ENCODE measurements around the gene ITPRID1. TPM values are rescaled to one million over a fixed set of nuclear protein-coding genes. Genes with fewer than 3 reads are reported as not detected.
"Not testable (repeated sequence)": the region's sequence is repeated elsewhere in the genome, so short reads cannot be mapped to it uniquely, and the experiment has no call there.

ITPRID1 gene
- total RNA-seq (not detected), polyA plus RNA-seq (ENCODE audit: insufficient read depth, low read depth, low replicate concordance) (not detected)
- long read RNA-seq, donor 1 = 0 reads
- long read RNA-seq, donor 2 = 0 reads
- long read RNA-seq, donor 3 = 0 reads
- long read RNA-seq, donor 4 = 0 reads
- long read RNA-seq, donor 5 = 0 reads
- long read RNA-seq, donor 6 = 0 reads
- long read RNA-seq, donor 7 = 0 reads
- long read RNA-seq, donor 8 = 0 reads
- long read RNA-seq, donor 9 = 0 reads
- long read RNA-seq, donor 10 = 0 reads

DNA sequence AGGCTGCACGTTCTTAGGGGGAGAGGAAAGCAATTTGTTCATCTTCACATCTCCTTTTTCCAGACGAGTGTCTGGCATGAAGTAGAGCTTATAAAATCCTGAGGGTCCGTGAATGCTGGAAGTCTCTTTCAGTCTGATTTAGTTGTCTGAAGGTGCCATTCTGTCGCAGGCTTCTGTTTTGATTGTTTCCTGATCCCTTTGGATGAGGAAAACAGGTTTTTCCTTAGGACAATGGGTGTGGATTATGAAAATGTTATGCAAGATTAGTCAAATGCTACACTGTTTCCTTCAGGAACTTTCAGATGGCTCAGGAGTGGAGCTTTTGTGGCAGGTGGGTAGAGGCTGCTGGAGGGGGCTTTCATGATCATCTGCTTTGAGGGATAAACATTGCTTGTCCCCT lies at the start of gene ITPRID1:
ITPRID1 (plus strand) TSS at position 301 of the 400 bp plus-strand sequence. CDS start 38,935 bp downstream, outside the sequence.
- TF ChIP-seq, protein P1, sequence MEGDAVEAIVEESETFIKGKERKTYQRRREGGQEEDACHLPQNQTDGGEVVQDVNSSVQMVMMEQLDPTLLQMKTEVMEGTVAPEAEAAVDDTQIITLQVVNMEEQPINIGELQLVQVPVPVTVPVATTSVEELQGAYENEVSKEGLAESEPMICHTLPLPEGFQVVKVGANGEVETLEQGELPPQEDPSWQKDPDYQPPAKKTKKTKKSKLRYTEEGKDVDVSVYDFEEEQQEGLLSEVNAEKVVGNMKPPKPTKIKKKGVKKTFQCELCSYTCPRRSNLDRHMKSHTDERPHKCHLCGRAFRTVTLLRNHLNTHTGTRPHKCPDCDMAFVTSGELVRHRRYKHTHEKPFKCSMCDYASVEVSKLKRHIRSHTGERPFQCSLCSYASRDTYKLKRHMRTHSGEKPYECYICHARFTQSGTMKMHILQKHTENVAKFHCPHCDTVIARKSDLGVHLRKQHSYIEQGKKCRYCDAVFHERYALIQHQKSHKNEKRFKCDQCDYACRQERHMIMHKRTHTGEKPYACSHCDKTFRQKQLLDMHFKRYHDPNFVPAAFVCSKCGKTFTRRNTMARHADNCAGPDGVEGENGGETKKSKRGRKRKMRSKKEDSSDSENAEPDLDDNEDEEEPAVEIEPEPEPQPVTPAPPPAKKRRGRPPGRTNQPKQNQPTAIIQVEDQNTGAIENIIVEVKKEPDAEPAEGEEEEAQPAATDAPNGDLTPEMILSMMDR (IDR thresholded peaks at IDR 0.05; ENCODE audit: borderline replicate concordance, extremely low read depth, insufficient read depth) = no peak
- Histone ChIP-seq H3K27ac (ENCODE audit: low read depth in 2 of 2, low read length in 2 of 2) (no peak within 1 kb of the TSS), H3K9me3 (ENCODE audit: control insufficient read depth in 2 of 3, insufficient read depth in 1 of 3, low read length in 3 of 3) (no peaks in the 10 kb centered on the region), H3K36me3 (ENCODE audit: control insufficient read depth in 2 of 3, insufficient read depth in 3 of 3, low read length in 3 of 3) (no peaks in the 10 kb centered on the region), H3K27me3 (ENCODE audit: control insufficient read depth, insufficient read depth, low read length) (no peaks in the 10 kb centered on the region), H3K4me1 (ENCODE audit: control insufficient read depth in 2 of 3, insufficient read depth in 2 of 3, low read depth in 1 of 3, low read length in 3 of 3) (no peaks in the 10 kb centered on the region), H3K9ac (ENCODE audit: low read length in 3 of 3) (no peak within 1 kb of the TSS), H3K4me3 (ENCODE audit: low read length in 3 of 3) (no peak within 1 kb of the TSS)
- intact Hi-C loops (cut with DNase I) = no loop called here
- FAIRE-seq = no peak
- no peak for DNase-seq

DNA sequence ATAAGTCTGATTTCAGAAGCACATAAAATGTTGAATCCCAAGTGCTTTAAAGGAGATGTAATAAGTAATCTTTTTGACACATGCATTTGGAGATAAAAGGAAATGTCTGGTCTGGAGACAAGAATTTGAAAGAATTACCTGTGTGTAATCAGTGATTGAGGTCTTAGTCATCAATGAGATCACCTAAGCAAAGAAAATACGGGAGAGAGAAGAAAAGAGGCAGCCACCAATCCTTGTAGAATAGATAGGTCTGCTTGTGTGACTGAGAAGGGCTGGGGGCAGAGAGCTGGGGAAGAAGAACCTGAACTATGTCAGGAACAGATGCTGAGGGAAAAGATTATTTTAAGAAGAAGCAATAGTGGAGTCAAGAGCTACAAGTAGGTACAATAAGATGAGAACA lies 49.3 kb upstream of the ITPRID1 start:
- DNase-seq (no peak), FAIRE-seq (no peak)
- Histone ChIP-seq H3K9me3 (ENCODE audit: control insufficient read depth in 2 of 3, insufficient read depth in 1 of 3, low read length in 3 of 3) (no peaks in the 10 kb centered on the region), H3K36me3 (ENCODE audit: control insufficient read depth in 2 of 3, insufficient read depth in 3 of 3, low read length in 3 of 3) (no peaks in the 10 kb centered on the region), H3K4me1 (ENCODE audit: control insufficient read depth in 2 of 3, insufficient read depth in 2 of 3, low read depth in 1 of 3, low read length in 3 of 3) (no peaks in the 10 kb centered on the region), H3K27ac (ENCODE audit: low read depth in 2 of 2, low read length in 2 of 2) (no peak overlapping the region), H3K27me3 (ENCODE audit: control insufficient read depth, insufficient read depth, low read length) (no peaks in the 10 kb centered on the region), H3K4me3 (ENCODE audit: low read length in 3 of 3) (no peak overlapping the region), H3K9ac (ENCODE audit: low read length in 3 of 3) (no peak overlapping the region)
- TF ChIP-seq, protein P1 (IDR thresholded peaks at IDR 0.05; ENCODE audit: borderline replicate concordance, extremely low read depth, insufficient read depth) = no peak
- intact Hi-C loops (cut with DNase I) = no loop called here

DNA sequence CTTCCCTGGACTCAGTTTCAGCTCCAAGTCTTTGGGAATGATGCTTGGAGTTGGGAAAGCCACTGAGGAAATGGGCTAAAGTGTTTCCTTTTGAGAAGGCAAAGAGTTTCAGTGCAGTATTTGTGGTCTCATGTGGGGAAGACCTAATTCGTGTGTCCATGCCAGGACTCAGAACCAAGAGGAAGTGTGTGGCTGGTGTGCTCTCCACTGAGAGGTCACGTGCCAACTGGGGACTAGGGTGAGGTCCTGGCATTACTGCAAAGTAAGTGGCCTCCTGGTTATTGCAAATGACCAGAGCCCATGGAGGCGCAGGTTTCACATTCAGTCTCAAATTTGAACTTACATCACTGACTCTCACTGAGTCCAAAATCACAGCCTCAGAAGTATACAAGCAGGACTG lies 48.6 kb upstream of the ITPRID1 start:
- no peaks in the 10 kb centered on the region for H3K4me1 ChIP-seq (ENCODE audit: control insufficient read depth in 2 of 3, insufficient read depth in 2 of 3, low read depth in 1 of 3, low read length in 3 of 3)
- TF ChIP-seq, protein P1 (IDR thresholded peaks at IDR 0.05; ENCODE audit: borderline replicate concordance, extremely low read depth, insufficient read depth) = no peak
- no peaks in the 10 kb centered on the region for H3K27me3 ChIP-seq (ENCODE audit: control insufficient read depth, insufficient read depth, low read length)
- H3K9me3 ChIP-seq (ENCODE audit: control insufficient read depth in 2 of 3, insufficient read depth in 1 of 3, low read length in 3 of 3) = no peaks in the 10 kb centered on the region
- intact Hi-C loops (cut with DNase I) = no loop called here
- no peak for DNase-seq
- no peak overlapping the region for H3K9ac ChIP-seq (ENCODE audit: low read length in 3 of 3)
- H3K36me3 ChIP-seq (ENCODE audit: control insufficient read depth in 2 of 3, insufficient read depth in 3 of 3, low read length in 3 of 3) = no peaks in the 10 kb centered on the region
- FAIRE-seq = no peak
- no peak overlapping the region for H3K27ac ChIP-seq (ENCODE audit: low read depth in 2 of 2, low read length in 2 of 2)
- H3K4me3 ChIP-seq (ENCODE audit: low read length in 3 of 3) = no peak overlapping the region

DNA sequence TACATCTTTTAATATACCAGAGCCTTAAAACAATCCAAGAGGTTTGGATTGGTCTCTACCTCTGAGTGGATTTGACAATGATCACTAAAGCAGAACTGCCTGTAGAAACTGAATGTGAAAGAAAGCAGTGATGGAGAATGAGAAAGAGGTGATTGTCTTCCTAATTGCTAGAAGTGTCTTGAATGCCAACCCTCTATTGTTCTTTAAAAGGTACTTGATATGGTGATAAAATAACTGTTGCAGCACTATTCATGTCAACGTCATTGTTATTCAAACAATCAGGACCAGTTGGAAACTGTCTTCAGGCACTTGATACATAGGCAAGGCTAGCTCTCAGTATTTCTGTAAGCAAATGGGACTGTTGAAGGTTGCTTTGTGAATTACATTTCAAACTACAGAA lies 47.9 kb upstream of the ITPRID1 start:
- Histone ChIP-seq H3K9ac (ENCODE audit: low read length in 3 of 3) (no peak overlapping the region), H3K9me3 (ENCODE audit: control insufficient read depth in 2 of 3, insufficient read depth in 1 of 3, low read length in 3 of 3) (no peaks in the 10 kb centered on the region), H3K4me3 (ENCODE audit: low read length in 3 of 3) (no peak overlapping the region), H3K27ac (ENCODE audit: low read depth in 2 of 2, low read length in 2 of 2) (no peak overlapping the region), H3K27me3 (ENCODE audit: control insufficient read depth, insufficient read depth, low read length) (no peaks in the 10 kb centered on the region), H3K4me1 (ENCODE audit: control insufficient read depth in 2 of 3, insufficient read depth in 2 of 3, low read depth in 1 of 3, low read length in 3 of 3) (no peaks in the 10 kb centered on the region), H3K36me3 (ENCODE audit: control insufficient read depth in 2 of 3, insufficient read depth in 3 of 3, low read length in 3 of 3) (no peaks in the 10 kb centered on the region)
- FAIRE-seq (no peak), DNase-seq (no peak)
- intact Hi-C loops (cut with DNase I) = no loop called here
- TF ChIP-seq, protein P1 (IDR thresholded peaks at IDR 0.05; ENCODE audit: borderline replicate concordance, extremely low read depth, insufficient read depth) = no peak

DNA sequence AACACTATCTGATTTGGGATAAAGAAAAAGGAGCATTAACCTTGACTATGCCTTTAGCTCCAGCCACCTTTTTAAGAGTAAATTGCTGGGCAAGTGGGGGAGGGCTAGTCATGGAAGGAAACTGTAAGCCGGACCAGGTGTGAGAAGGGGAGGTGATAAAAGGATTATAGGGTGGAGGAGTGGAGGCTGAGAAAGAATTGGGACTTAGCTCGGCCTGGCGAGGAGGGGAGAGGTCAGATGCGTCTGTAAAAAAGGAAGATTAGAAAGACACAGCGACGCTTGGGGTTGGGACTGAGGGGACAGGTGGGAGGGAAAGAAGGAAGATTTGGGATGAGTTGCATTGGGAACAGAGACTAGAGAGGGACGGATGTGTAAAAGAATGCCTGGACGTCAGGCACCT lies 43.0 kb upstream of the ITPRID1 start:
- H3K27ac ChIP-seq (ENCODE audit: low read depth in 2 of 2, low read length in 2 of 2); H3K9ac ChIP-seq (ENCODE audit: low read length in 3 of 3); H3K9me3 ChIP-seq (ENCODE audit: control insufficient read depth in 2 of 3, insufficient read depth in 1 of 3, low read length in 3 of 3); H3K4me3 ChIP-seq (ENCODE audit: low read length in 3 of 3); H3K4me1 ChIP-seq (ENCODE audit: control insufficient read depth in 2 of 3, insufficient read depth in 2 of 3, low read depth in 1 of 3, low read length in 3 of 3); DNase-seq; H3K27me3 ChIP-seq (ENCODE audit: control insufficient read depth, insufficient read depth, low read length); intact Hi-C loops (cut with DNase I); FAIRE-seq; H3K36me3 ChIP-seq (ENCODE audit: control insufficient read depth in 2 of 3, insufficient read depth in 3 of 3, low read length in 3 of 3): not testable (repeated sequence)
